Activated naive CD8-positive, alpha-beta T cell treated with anti-CD3 and anti-CD28 coated beads, Interleukin-2, amount 10 ng/mL, durations not matched to agents 7 days and 5 days (primary cell): ENCODE results near the gene TCF19. TPM values are rescaled to one million over a fixed set of nuclear protein-coding genes. Genes with fewer than 3 reads are reported as not detected.

Source experiments
- ATAC-seq: fragments of 150-1000 bp; cut with Tn5 transposase; one replicate; pipeline ENCODE4 v1.10.0; 2021; ENCODE audit warnings: low read depth, moderate library complexity
- POLR2A ChIA-PET: fragments of 350-600 bp; sonication (Branson Sonifier 250); formaldehyde crosslinking; loops from one replicate; lab custom pipeline; 2021; ENCODE audit warnings: antibody characterized with exemption; lab: Charles Lee
- DNase-seq: peaks from one replicate; pipeline ENCODE4 v3.0.0; 2021
- H3K27ac Mint-ChIP-seq: one replicate; pipeline ENCODE4 v1.8.0; 2022; ENCODE audit warnings: mild to moderate bottlenecking, mixed read lengths
- H3K27me3 Mint-ChIP-seq: one replicate; pipeline ENCODE4 v1.8.0; 2022; ENCODE audit warnings: mild to moderate bottlenecking, moderate library complexity, mixed read lengths
- H3K36me3 Mint-ChIP-seq: one replicate; pipeline ENCODE4 v1.8.0; 2021; ENCODE audit warnings: mild to moderate bottlenecking, mixed read lengths
- H3K4me1 Mint-ChIP-seq: one replicate; pipeline ENCODE4 v1.8.0; 2021; ENCODE audit warnings: mixed read lengths
- H3K4me3 Mint-ChIP-seq: one replicate; pipeline ENCODE4 v1.8.0; 2022; ENCODE audit warnings: mild to moderate bottlenecking, moderate library complexity, mixed read lengths
- H3K9me3 Mint-ChIP-seq: one replicate; pipeline ENCODE4 v1.8.0; 2021; ENCODE audit warnings: mixed read lengths
- total RNA-seq, 2 experiments: library from RNA; stranded (reverse); gene quantifications; one replicate each; pipeline ENCODE4 v1.2.3, GENCODE V29; 2021

Gene TCF19
- total RNA-seq, 2 experiments from 2014 or later = 81.0 to 83.3 TPM

DNA sequence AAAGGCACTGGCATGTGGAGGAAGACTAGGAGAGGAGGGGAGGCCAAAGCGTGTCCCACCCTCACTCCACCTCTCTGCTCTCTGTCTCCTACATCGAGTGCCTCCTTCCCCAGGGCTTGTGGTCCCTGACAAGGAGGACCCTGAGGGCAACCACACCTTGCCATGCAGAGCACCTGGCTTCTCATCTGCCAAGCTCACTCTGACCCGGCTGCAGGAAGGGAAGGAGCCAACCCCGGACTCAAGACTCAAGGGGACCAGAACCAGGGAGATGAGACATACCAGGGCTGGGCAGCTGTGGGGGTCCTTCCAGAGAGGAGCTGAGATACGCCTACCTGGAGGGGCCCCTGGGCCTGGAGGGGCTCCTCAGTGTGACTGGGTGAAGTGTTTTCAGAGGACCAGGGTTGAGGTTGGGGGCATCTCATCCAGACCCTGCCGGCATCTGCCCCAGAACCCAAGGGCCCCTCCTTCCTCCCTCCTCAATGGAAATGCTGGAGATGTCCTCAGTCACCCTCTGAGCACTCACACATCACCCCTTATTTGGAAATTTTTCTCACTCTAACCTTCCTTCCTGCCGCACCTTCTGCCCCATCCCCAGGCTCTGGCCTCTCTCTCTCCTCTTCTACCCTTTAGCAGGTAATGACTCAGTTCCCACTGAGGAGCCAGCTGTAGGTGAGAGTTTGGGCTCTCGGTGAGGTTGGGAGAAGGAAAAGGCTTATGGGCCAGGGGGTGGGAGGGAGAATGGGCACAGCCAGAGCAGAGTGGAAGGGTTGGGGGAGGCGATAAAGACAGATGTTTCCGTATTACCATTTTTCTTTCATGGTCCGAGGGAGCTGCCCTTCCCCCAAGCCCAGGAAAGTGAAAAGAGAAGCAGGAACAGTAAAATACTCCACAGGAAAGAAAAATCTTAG is 44.1 kb downstream of the TCF19 start:
- Mint-ChIP-seq H3K36me3 (peaks cover 25% of the 10 kb centered on the region), H3K9me3 (no peaks in the 10 kb centered on the region), H3K4me3 (peak overlapping the region; percentile 85), H3K27me3 (no peaks in the 10 kb centered on the region), H3K27ac (peak overlapping the region; percentile 94), H3K4me1 (peaks cover 50% of the 10 kb centered on the region)
- DNase-seq (peak; percentile 37), ATAC-seq (no peak)
- POLR2A ChIA-PET = interaction anchor here (0.8 to 1.5 kb wide), 4 partner anchors 68 to 155 kb away, joined by 3 to 8 read pairs (median 3); partner anchors contain the start of genes HLA-B and HLA-C

DNA sequence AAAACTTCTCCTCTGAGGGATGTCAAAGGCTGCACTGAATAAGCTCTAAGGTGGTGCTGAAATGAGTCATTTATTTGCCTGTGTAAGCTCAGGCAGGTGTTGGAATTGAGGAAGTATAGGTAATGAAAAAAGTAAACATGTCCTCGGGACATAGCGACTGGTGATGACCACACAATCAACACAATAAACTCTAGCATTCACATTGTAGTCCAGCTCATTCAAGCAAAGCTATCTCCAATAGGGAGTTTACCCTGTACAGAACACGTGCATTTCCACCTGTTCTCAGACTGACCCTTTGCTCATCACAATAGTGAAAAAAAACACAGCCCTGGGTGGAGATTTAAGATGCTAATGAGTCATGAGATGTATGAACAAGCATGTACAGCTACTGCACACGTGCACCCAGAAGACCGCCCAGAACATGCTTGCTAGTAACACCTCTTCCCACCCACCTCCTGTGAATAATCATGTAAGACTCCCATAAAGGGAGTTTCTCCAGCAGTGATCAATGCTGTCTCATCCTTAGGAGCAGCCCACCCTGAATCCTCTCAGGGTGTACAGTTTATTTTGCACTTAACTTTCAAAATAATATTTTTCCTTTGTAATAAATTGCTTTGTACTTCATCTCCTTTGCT is 45.1 kb downstream of the TCF19 start:
- no peak for DNase-seq
- Mint-ChIP-seq H3K36me3 (peaks cover 24% of the 10 kb centered on the region), H3K27ac (peak overlapping the region; percentile 94), H3K27me3 (no peaks in the 10 kb centered on the region), H3K4me1 (peaks cover 52% of the 10 kb centered on the region), H3K4me3 (peak overlapping the region; percentile 85), H3K9me3 (no peaks in the 10 kb centered on the region)
- POLR2A ChIA-PET = interaction anchor here (0.8 to 1.5 kb wide), 4 partner anchors 67 to 154 kb away, joined by 3 to 8 read pairs (median 3); partner anchors contain the start of genes HLA-B and HLA-C
- peak; percentile 52 for ATAC-seq

DNA sequence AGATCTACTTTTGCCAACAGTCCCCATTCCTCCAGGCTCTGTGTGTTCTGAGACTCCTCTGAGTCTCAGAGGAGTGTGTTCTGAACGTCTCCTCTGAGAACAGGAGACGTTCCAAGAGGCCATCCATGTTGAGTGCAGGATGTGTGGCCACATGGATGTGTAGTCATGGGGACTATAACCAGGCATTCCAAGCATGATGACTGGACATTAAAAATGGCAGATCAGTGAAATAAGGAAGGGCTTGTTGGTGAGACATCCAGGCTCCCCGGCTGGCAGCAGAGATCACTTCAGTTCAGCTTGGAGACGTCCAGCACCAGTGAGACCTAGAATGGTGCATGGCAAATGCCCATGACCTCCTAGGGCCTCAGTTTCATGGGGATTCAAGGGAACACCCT is 46.4 kb downstream of the TCF19 start:
- H3K27ac Mint-ChIP-seq = peak overlapping the region; percentile 94
- H3K9me3 Mint-ChIP-seq = no peaks in the 10 kb centered on the region
- POLR2A ChIA-PET = no interaction called here
- H3K36me3 Mint-ChIP-seq = peaks cover 22% of the 10 kb centered on the region
- ATAC-seq (no peak), DNase-seq (no peak)
- H3K4me3 Mint-ChIP-seq = peak overlapping the region; percentile 85
- no peaks in the 10 kb centered on the region for H3K27me3 Mint-ChIP-seq
- peaks cover 44% of the 10 kb centered on the region for H3K4me1 Mint-ChIP-seq

DNA sequence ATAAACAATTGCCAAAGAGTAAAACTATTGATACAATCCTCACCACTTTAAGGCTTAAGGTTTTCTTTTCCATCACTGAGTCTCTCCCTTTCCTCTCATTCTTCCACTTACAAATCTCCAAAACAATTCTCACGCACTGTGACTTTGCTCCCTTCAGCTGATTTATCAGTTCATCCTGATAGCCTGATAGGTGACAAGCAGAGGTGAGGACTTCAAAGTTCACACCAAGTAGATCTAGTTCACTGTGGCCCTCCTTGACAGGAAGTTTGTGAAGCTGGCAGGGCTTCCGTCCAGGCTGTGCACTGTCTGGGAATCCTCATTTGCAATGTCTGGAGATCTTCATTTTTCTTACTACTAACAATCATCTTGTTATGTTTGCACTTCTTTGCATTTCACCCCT is 47.2 kb downstream of the TCF19 start:
- peak overlapping the region; percentile 35 for H3K4me3 Mint-ChIP-seq
- no peaks in the 10 kb centered on the region for H3K27me3 Mint-ChIP-seq
- peak overlapping the region; percentile 66 for H3K27ac Mint-ChIP-seq
- ATAC-seq = no peak
- H3K9me3 Mint-ChIP-seq = no peaks in the 10 kb centered on the region
- peaks cover 39% of the 10 kb centered on the region for H3K4me1 Mint-ChIP-seq
- H3K36me3 Mint-ChIP-seq = peaks cover 14% of the 10 kb centered on the region
- DNase-seq = no peak
- POLR2A ChIA-PET = no interaction called here

DNA sequence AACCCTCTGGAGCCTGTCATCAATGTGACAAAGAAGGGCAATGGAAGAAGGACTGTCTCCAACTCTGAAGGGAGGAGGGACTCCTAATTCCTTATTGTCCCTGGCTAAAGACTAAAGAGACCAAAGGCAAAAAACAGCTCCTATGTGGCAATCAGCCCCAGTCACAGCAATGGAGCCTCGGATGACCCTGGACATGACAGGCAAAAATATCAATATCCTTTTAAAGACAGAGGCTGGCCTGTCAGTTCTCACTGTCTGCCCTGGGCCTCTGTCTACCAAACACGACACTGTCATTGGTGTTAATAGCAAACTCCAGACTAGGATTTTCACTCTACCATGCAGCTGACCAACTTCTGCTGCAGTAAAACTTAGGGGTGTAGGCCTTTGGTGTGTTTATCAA is 50.1 kb downstream of the TCF19 start:
- POLR2A ChIA-PET = no interaction called here
- ATAC-seq (no peak), DNase-seq (no peak)
- no peaks in the 10 kb centered on the region for H3K27me3 Mint-ChIP-seq
- peaks cover 5% of the 10 kb centered on the region for H3K36me3 Mint-ChIP-seq
- H3K4me3 Mint-ChIP-seq = no peak overlapping the region
- no peak overlapping the region for H3K27ac Mint-ChIP-seq
- no peaks in the 10 kb centered on the region for H3K9me3 Mint-ChIP-seq
- peaks cover 16% of the 10 kb centered on the region for H3K4me1 Mint-ChIP-seq

DNA sequence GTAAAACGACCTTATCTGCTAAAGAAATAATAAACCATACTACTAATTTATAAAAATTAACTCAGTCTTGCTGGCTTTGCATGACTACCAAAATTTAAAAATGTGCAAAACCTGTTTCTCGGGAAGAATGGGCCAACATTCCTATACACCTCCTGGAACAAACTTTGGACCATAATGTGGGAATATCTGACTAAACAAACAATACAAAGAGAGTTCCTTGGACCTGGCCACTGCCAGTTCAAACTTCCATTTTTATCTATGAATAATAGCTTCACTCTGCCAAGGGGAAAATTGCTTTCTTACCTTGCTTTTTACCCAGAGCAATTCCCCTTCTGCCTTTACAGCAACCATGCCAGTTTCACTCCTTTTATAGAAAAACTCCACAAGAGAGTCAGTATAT is 50.7 kb downstream of the TCF19 start:
- Mint-ChIP-seq H3K9me3 (no peaks in the 10 kb centered on the region), H3K27ac (no peak overlapping the region), H3K4me3 (no peak overlapping the region), H3K4me1 (peaks cover 12% of the 10 kb centered on the region), H3K36me3 (peaks cover 5% of the 10 kb centered on the region), H3K27me3 (no peaks in the 10 kb centered on the region)
- POLR2A ChIA-PET = interaction anchor here (0.6 kb wide), 1 partner anchor 42 kb away, joined by 3 read pairs; no protein-coding TSS in a partner anchor
- ATAC-seq (no peak), DNase-seq (no peak)

DNA sequence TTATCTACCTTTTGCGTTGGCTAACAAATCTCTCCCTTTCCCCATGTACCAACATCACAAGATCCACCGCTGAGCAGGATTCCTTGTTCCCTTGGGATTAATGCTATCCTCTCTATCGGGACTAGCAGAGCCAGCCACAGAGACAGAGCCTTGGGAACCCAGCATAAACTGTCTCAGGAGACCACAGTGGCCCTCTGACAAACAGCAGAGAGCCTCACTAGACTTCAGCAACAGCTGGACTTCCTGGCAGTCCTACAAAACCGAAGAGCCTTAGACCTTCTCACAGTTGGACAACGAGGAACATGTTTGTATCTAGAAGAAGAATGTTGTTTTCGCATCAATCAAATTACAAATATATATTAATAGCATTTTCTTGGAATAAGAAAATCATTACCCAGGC is 51.7 kb downstream of the TCF19 start:
- DNase-seq (no peak), ATAC-seq (no peak)
- no peaks in the 10 kb centered on the region for H3K27me3 Mint-ChIP-seq
- POLR2A ChIA-PET = interaction anchor here (1.0 kb wide), 1 partner anchor 13 kb away, joined by 4 read pairs; no protein-coding TSS in a partner anchor
- no peak overlapping the region for H3K27ac Mint-ChIP-seq
- H3K4me1 Mint-ChIP-seq = peaks cover 8% of the 10 kb centered on the region
- H3K36me3 Mint-ChIP-seq = peaks cover 7% of the 10 kb centered on the region
- H3K4me3 Mint-ChIP-seq = no peak overlapping the region
- H3K9me3 Mint-ChIP-seq = no peaks in the 10 kb centered on the region

DNA sequence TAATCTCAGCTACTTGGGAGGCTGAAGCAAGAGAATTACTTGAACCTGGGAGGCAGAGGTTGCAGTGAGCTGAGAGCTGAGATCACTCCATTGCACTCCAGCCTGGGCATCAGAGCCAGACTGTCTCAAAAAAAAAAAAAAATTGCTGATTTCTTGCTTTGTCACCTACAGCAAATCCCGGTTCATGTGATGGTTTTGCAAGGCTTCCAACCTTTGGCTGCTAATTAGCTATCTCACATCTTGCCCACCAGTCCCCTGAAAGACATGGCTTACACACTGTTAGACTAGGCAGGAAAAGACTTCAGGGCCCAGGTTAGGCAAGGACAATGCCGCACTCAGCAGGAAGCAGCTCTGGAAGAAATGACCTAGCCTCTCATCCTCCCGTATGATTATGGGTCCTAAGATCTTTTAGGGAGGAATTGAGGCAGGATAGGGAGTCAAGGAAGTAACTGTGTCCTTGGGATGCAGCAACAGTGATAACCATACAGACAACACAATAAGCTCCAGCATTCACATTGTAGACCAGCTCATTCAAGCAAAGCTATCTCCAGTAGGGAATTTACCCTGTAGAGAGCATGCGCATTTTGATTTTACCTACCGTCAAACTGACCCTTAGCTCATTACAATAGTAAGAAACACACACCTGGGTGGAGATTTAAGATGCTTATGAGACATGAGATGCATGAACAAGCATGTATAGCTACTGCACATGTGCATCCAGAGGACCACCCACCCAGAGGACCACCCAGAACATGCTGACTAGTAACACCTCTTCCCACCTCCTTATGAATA is 52.5 kb downstream of the TCF19 start:
- ATAC-seq (no peak), DNase-seq (no peak)
- POLR2A ChIA-PET = interaction anchor here (1.0 kb wide), 1 partner anchor 14 kb away, joined by 4 read pairs; no protein-coding TSS in a partner anchor
- H3K27ac Mint-ChIP-seq = no peak overlapping the region
- no peak overlapping the region for H3K4me3 Mint-ChIP-seq
- H3K9me3 Mint-ChIP-seq = no peaks in the 10 kb centered on the region
- H3K4me1 Mint-ChIP-seq = peaks cover 4% of the 10 kb centered on the region
- H3K36me3 Mint-ChIP-seq = peaks cover 4% of the 10 kb centered on the region
- no peaks in the 10 kb centered on the region for H3K27me3 Mint-ChIP-seq

Other genes with a start within 250 kb of the TCF19 start
- 10 to 100 TPM; 38.0 to 43.1 TPM for gene VARS2, start 244.4 kb upstream of the TCF19 start, total RNA-seq
- not detected for gene SFTA2, start 226.4 kb upstream of the TCF19 start, total RNA-seq
- not detected for gene MUCL3, start 217.6 kb upstream of the TCF19 start, total RNA-seq
- gene MUC21, start 174.9 kb upstream of the TCF19 start, total RNA-seq = not detected
- gene MUC22, start 148.1 kb upstream of the TCF19 start, total RNA-seq = not detected
- not detected for gene C6orf15, start 46.0 kb upstream of the TCF19 start, total RNA-seq
- not detected for gene PSORS1C1, start 43.8 kb upstream of the TCF19 start, total RNA-seq
- gene CDSN, start 38.1 kb upstream of the TCF19 start, total RNA-seq = not detected
- not detected for gene PSORS1C2, start 19.5 kb upstream of the TCF19 start, total RNA-seq
- gene CCHCR1, start 787 bp upstream of the TCF19 start, total RNA-seq = 10 to 100 TPM; 52.5 to 57.7 TPM
- gene POU5F1, start 12.1 kb downstream of the TCF19 start, total RNA-seq = under 1 TPM; 0.22 to 0.34 TPM
- gene HLA-C, start 113.5 kb downstream of the TCF19 start, total RNA-seq = 1,000 to 10,000 TPM; 1,328 to 1,360 TPM
- 1,000 to 10,000 TPM; 5,415 to 5,542 TPM for gene HLA-B, start 198.6 kb downstream of the TCF19 start, total RNA-seq
- gene MICA, start 245.0 kb downstream of the TCF19 start, total RNA-seq = 10 to 100 TPM; 24.1 to 25.8 TPM